ENCODE measurements around the gene LRP3.

The LRP3 gene

DNA sequence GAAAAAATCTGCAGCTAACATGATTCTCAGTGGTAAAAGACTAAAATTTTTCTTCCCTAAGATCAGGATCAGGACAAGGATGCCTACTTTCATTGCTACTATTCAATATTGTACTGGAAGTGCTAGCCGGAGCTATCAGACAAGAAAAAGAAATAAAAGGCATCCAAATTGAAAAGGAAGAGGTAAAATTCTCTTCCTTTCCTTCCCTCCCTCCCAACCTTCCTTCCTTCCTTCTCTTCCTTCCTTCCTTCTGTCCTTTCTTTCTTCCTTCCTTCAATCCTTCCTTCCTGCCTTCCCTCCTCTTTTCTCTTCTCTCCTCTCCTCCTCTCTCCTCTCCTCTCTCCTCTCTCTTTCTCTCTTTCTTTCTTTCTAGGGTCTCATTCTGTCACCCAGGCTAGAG lies 26.7 kb upstream of the LRP3 start:
- DNase-seq (ENCODE audit: low read depth) = no peak
- in situ Hi-C loops (cut with HindIII; ENCODE audit: low sequenced_read_pairs) = no loop called here
- TF ChIP-seq, protein P1, sequence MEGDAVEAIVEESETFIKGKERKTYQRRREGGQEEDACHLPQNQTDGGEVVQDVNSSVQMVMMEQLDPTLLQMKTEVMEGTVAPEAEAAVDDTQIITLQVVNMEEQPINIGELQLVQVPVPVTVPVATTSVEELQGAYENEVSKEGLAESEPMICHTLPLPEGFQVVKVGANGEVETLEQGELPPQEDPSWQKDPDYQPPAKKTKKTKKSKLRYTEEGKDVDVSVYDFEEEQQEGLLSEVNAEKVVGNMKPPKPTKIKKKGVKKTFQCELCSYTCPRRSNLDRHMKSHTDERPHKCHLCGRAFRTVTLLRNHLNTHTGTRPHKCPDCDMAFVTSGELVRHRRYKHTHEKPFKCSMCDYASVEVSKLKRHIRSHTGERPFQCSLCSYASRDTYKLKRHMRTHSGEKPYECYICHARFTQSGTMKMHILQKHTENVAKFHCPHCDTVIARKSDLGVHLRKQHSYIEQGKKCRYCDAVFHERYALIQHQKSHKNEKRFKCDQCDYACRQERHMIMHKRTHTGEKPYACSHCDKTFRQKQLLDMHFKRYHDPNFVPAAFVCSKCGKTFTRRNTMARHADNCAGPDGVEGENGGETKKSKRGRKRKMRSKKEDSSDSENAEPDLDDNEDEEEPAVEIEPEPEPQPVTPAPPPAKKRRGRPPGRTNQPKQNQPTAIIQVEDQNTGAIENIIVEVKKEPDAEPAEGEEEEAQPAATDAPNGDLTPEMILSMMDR (IDR thresholded peaks at IDR 0.05; ENCODE audit: low read depth, low read length, missing control alignments) = no peak
- H3K4me3 ChIP-seq (ENCODE audit: low read depth, low read length) = no peak overlapping the region

DNA sequence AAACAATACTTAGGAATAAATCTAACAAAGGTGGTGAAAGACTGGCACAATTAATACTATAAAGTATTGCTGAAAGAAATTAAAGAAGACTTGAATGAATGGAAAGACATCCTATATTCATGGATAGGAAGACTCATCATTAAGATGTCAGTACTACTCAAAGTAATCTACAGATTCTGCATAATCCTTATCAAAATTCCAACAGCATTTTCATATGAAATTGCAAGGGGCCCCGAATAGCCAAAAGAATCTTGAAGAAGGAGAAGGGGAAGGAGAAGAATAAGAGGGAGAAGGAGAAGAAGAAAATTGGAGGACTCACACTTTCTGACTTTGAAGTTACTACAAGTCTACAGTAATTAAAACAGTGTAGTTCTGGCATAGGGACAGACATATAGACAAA lies 25.6 kb upstream of the LRP3 start:
- TF ChIP-seq, protein P1 (IDR thresholded peaks at IDR 0.05; ENCODE audit: low read depth, low read length, missing control alignments) = no peak
- in situ Hi-C loops (cut with HindIII; ENCODE audit: low sequenced_read_pairs) = no loop called here
- no peak overlapping the region for H3K4me3 ChIP-seq (ENCODE audit: low read depth, low read length)
- no peak for DNase-seq (ENCODE audit: low read depth)

DNA sequence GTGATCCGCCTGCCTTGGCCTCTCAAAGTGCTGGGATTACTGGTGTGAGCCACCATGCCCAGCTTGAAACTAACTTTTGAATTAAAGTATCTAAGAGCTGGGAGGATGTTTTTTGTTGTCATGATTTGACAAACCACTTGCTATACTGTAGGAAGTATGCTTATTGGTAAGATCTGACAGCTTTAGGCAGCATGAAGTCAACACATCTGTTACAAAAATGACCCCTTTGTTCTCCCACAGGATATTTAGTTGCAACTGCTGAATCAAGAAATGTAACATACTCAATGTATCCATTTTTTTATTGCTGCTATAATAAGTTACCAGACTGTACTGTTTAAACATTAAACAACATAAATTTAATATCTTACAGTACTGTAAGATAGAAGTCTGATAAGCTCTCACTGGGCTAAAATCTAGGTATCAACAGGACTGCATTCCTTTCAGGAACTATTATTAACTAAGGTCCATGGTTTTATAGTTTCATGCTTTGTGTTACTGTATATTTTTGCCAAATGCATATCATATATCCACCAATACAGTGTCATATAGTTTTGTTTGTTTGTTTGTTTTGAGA lies 22.8 kb upstream of the LRP3 start:
- TF ChIP-seq, protein P1 (IDR thresholded peaks at IDR 0.05; ENCODE audit: low read depth, low read length, missing control alignments) = no peak
- in situ Hi-C loops (cut with HindIII; ENCODE audit: low sequenced_read_pairs) = no loop called here
- DNase-seq (ENCODE audit: low read depth) = no peak
- H3K4me3 ChIP-seq (ENCODE audit: low read depth, low read length) = no peak overlapping the region

- in situ Hi-C loops (cut with HindIII; ENCODE audit: low sequenced_read_pairs) = no loop called here
- DNase-seq (ENCODE audit: low read depth) = no peak
- no peak overlapping the region for H3K4me3 ChIP-seq (ENCODE audit: low read depth, low read length)
- TF ChIP-seq, protein P1 (IDR thresholded peaks at IDR 0.05; ENCODE audit: low read depth, low read length, missing control alignments) = no peak
Observed at GRCh38 chr19:33171916-33172359, 22.2 kb upstream of the LRP3 start.

GRCh38 chr19:33174186-33174585 lies 19.9 kb upstream of the LRP3 start:
- no peak for DNase-seq (ENCODE audit: low read depth)
- no peak overlapping the region for H3K4me3 ChIP-seq (ENCODE audit: low read depth, low read length)
- TF ChIP-seq, protein P1 (IDR thresholded peaks at IDR 0.05; ENCODE audit: low read depth, low read length, missing control alignments) = no peak
- in situ Hi-C loops (cut with HindIII; ENCODE audit: low sequenced_read_pairs) = no loop called here

DNA sequence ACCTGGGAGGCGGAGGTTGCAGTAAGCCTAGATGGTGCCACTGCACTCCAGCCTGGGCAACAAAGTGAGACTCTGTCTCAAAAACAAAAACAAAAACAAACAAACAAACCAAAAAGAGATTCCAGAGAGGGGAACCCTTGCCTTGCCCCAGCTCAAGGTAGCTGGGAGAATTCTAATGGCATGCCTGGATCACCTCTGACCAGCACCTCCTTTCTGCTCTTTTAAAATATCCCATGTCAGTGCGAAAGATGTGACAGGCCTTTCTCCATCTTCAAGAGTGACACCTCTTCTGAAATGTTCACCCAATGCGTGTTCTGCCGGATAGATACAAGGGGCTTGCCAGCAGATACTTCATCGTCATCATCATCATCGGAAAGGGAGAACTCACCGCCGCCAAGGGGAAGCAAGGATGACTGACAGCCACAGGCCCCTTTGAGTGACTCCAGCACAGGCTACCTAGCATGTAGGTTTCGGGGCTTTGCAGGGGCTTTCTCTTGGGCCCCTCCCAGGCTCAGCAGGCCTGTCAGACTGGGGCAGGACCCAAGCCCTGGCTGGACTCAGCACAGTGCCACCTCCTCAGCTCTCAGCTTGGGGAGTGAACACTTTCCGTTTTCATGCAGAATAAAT lies 18.9 kb upstream of the LRP3 start:
- no peak overlapping the region for H3K4me3 ChIP-seq (ENCODE audit: low read depth, low read length)
- in situ Hi-C loops (cut with HindIII; ENCODE audit: low sequenced_read_pairs) = no loop called here
- DNase-seq (ENCODE audit: low read depth) = no peak
- TF ChIP-seq, protein P1 (IDR thresholded peaks at IDR 0.05; ENCODE audit: low read depth, low read length, missing control alignments) = no peak

Measured in astrocyte of the cerebellum (primary cell).